PC-3 (cell line): ENCODE results near the gene POLE4.

ENCODE experiments used
- EZH2 ChIP-seq: fragments of 300-600 bp; sonication (generic); IDR thresholded peaks from one replicate; pipeline ENCODE4 v1.6.1; 2017; ENCODE audit warnings: antibody characterized with exemption, mild to moderate bottlenecking, low read length; ENCODE audit not compliant: unreplicated experiment
- EZH2phosphoT487 ChIP-seq: fragments of 300-600 bp; sonication (generic); IDR thresholded peaks from 2 replicates; pipeline ENCODE4 v1.6.1; 2018; ENCODE audit warnings: mild to moderate bottlenecking, antibody characterized with exemption, low read length, borderline replicate concordance
- TF ChIP-seq, protein P1 (sequence below): fragments of 300-600 bp; sonication (generic); conservative IDR thresholded peaks from 2 replicates; pipeline ENCODE4 v1.5.1; 2017; ENCODE audit warnings: antibody characterized with exemption, low read depth, mild to moderate bottlenecking, low read length

DNA sequence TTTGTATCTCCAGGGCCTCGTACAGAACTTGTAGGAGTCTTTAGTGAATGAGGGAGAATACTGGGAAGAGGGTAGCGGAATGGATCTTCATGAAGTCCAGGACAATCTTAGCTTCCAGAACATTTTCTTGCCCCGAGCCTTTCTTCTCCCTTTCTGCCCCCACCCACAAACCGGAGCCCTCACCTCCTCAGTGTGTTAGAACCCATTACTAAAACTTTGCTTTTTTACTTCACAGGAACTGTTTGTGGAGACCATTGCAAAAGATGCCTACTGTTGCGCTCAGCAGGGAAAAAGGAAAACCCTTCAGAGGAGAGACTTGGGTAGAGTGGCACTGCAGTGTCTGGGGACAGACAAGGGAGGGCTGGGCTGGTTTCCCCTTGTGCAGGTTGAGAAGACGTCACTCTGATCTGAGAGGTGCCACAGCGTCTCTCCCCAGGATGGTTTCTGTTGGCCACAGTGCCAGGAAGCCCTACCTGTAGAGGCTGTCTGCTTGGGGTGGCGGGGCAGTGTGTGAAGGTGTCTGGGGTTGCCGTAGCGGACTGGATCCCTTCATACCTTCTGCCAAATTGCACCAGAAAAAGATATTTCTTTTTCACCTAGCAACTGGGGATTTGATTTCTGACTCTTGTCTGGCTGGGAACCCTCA, 786 bp downstream of the POLE4 start:
- TF ChIP-seq, protein P1, sequence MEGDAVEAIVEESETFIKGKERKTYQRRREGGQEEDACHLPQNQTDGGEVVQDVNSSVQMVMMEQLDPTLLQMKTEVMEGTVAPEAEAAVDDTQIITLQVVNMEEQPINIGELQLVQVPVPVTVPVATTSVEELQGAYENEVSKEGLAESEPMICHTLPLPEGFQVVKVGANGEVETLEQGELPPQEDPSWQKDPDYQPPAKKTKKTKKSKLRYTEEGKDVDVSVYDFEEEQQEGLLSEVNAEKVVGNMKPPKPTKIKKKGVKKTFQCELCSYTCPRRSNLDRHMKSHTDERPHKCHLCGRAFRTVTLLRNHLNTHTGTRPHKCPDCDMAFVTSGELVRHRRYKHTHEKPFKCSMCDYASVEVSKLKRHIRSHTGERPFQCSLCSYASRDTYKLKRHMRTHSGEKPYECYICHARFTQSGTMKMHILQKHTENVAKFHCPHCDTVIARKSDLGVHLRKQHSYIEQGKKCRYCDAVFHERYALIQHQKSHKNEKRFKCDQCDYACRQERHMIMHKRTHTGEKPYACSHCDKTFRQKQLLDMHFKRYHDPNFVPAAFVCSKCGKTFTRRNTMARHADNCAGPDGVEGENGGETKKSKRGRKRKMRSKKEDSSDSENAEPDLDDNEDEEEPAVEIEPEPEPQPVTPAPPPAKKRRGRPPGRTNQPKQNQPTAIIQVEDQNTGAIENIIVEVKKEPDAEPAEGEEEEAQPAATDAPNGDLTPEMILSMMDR: no peak
- TF ChIP-seq EZH2 (no peak), EZH2phosphoT487 (no peak)
